ENCODE measurements around the gene USP3.
"Not testable (repeated sequence)": the region's sequence is repeated elsewhere in the genome, so short reads cannot be mapped to it uniquely, and the experiment has no call there.

The USP3 gene

DNA sequence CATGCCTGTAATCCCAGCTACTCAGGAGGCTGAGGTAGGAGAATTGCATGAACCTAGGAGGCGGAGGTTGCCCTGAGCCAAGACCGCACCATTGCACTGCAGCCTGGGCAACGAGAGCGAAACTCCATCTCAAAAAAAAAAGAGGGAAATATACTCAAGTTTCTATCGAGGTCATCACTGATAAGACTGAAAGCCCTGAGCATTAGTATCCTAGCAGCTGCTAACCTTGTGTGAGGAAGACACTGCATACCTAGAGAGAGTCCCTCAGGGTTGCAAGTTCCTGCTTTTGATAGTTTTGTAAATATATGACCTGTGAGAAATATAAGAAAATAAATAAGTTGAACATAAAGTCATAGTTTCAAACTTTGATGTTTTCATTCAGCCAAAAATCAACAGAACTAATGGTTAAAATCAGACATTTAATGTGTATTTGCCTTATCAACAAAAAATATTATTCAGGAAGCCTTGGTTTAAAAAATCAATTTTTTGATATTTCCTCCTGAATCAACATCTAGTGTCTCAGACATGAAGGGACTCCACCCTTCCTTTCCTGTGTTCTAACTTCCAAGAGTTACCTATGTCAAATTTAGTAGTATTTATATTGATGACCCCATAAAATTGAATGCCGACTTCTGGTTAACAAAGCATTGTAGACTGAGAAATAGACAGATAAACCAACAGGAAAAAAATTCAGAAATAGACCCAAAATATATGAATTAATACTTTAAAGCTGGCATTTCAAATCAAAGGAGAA, 19.8 kb upstream of the USP3 start:
- no peak overlapping the region for H3K9ac ChIP-seq (ENCODE audit: low read depth, low read length)
- no peaks in the 10 kb centered on the region for H3K9me3 ChIP-seq (ENCODE audit: control insufficient read depth, insufficient read depth, low read length)
- no peaks in the 10 kb centered on the region for H3K36me3 ChIP-seq (ENCODE audit: insufficient read depth, low read length)
- peaks cover 32% of the 10 kb centered on the region for H3K4me1 ChIP-seq (ENCODE audit: insufficient read depth, low read length)

DNA sequence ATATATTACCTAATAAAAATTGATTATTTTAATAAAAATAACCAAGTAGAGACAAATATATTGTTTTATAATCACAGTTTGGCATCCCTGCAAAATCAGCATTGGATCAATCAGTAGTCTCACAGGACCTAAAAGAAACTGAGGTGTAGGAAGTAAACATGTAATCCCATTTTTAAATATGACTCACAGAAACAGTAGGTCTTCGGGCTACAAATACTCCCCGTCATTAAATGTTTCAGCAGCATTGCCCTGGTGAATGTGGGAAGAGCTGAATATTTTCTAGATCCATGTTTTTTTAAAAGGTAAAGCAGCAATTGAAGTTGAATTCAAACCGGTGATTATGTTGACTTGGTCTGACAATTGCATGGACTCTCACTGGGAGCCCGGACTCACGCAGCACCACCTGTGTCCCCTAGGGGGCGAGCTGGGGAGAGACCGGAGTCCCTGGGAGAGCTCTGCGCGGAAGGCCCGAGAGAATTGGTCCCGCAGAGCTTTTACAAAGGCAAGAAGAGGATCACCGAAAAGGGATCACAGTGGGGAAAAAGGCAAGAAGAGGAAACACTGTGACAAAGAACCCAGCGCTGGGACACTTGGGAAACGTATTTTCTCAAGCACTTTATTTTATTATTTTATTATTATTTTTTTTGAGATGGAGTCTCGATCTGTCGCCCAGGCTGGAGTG, 17.2 kb upstream of the USP3 start:
- H3K9ac ChIP-seq (ENCODE audit: low read depth, low read length) = no peak overlapping the region
- no peaks in the 10 kb centered on the region for H3K36me3 ChIP-seq (ENCODE audit: insufficient read depth, low read length)
- peaks cover 16% of the 10 kb centered on the region for H3K4me1 ChIP-seq (ENCODE audit: insufficient read depth, low read length)
- no peaks in the 10 kb centered on the region for H3K9me3 ChIP-seq (ENCODE audit: control insufficient read depth, insufficient read depth, low read length)

- H3K9ac ChIP-seq (ENCODE audit: low read depth, low read length); H3K36me3 ChIP-seq (ENCODE audit: insufficient read depth, low read length); H3K9me3 ChIP-seq (ENCODE audit: control insufficient read depth, insufficient read depth, low read length): not testable (repeated sequence)
- H3K4me1 ChIP-seq (ENCODE audit: insufficient read depth, low read length) = peaks cover 15% of the 10 kb centered on the region
Measured at GRCh38 chr15:63487758-63488397, 16.5 kb upstream of the USP3 start.

DNA sequence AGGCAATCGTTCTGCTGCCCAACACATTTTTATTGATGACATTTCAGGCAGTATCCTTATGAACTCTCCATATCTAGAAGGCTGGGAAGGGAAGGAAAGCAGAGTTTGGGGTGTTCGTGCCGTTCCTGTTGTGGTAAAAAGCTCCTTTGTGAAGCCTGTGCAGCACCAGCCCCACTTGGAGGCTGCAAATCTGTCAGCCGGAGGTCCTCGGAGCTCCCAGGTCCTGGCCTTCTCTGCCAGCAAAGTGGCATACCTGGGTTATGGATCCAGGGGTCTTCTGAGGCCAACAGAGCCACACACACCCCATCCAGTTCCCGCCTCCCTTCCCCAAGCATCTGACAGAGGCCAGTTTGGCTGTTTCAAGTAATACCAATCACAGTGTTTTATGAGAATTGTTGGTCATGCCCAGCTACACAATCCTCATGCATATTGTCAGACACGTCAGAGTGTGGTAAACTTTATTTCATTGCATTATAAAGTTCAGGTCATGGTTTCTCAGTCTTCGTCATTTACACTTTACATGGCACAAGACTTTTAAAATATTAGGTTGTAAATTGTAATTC, 15.9 kb upstream of the USP3 start:
- peaks cover 11% of the 10 kb centered on the region for H3K4me1 ChIP-seq (ENCODE audit: insufficient read depth, low read length)
- H3K36me3 ChIP-seq (ENCODE audit: insufficient read depth, low read length) = no peaks in the 10 kb centered on the region
- no peak overlapping the region for H3K9ac ChIP-seq (ENCODE audit: low read depth, low read length)
- H3K9me3 ChIP-seq (ENCODE audit: control insufficient read depth, insufficient read depth, low read length) = no peaks in the 10 kb centered on the region

DNA sequence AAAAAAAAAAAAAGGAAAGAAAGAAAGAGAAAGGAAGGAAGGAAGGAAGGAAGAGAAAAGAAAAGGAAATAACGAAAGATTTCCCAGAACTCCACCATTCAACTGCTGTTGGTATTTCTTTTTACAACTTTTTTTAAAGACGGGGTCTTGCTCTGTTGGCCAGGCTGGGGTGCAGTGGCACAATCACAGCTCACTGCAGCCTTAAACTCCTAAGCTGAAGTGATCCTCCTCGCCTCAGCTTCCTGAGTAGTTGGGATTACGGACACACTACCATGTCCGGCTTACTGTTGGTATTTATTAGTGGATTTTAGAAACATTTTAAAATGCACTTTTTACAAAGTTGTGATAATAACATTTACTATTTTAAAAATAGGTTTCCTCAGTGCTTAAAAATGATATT, 15.0 kb upstream of the USP3 start:
- H3K9me3 ChIP-seq (ENCODE audit: control insufficient read depth, insufficient read depth, low read length) = no peaks in the 10 kb centered on the region
- H3K36me3 ChIP-seq (ENCODE audit: insufficient read depth, low read length) = no peaks in the 10 kb centered on the region
- H3K9ac ChIP-seq (ENCODE audit: low read depth, low read length) = no peak overlapping the region
- peaks cover 6% of the 10 kb centered on the region for H3K4me1 ChIP-seq (ENCODE audit: insufficient read depth, low read length)

GRCh38 chr15:63490345-63491034, 13.9 kb upstream of the USP3 start:
- Histone ChIP-seq H3K9ac (ENCODE audit: low read depth, low read length) (no peak overlapping the region), H3K9me3 (ENCODE audit: control insufficient read depth, insufficient read depth, low read length) (no peaks in the 10 kb centered on the region), H3K4me1 (ENCODE audit: insufficient read depth, low read length) (peaks cover 15% of the 10 kb centered on the region), H3K36me3 (ENCODE audit: insufficient read depth, low read length) (no peaks in the 10 kb centered on the region)

DNA sequence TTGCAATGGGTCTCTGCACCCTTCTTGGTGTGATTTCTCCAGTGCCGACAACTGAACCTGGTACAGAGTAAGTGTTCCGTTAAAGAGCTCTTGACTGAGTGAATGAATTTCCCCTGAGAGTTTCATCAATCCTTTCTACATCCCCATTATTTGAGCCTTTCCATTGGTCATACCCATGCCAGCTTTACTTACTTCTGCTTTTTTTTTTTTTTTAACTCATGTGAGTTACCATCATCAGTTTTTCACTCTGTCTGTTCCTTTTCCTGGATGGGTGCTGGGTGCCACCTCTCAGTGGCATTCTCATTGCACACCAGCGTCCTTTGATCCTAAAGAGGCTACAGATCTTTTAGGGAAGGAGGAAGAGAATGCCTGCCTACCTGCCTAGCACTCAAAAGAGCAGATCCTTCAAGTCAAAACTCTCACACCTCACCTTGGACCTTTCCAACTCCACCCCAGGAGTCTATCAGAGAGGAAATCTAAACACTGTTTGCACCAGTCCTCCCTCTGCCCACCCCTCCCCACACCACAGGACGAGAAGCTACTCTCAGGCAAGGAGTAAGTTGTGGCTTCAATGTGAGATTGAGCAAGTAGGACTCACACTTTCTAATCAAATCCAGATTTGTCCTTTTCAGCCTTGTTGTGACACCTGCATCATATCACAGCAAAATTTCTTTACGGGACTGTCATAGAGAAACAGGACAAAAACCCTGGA, 13.1 kb upstream of the USP3 start:
- Histone ChIP-seq H3K4me1 (ENCODE audit: insufficient read depth, low read length) (peaks cover 19% of the 10 kb centered on the region), H3K9me3 (ENCODE audit: control insufficient read depth, insufficient read depth, low read length) (no peaks in the 10 kb centered on the region), H3K36me3 (ENCODE audit: insufficient read depth, low read length) (no peaks in the 10 kb centered on the region), H3K9ac (ENCODE audit: low read depth, low read length) (no peak overlapping the region)

DNA sequence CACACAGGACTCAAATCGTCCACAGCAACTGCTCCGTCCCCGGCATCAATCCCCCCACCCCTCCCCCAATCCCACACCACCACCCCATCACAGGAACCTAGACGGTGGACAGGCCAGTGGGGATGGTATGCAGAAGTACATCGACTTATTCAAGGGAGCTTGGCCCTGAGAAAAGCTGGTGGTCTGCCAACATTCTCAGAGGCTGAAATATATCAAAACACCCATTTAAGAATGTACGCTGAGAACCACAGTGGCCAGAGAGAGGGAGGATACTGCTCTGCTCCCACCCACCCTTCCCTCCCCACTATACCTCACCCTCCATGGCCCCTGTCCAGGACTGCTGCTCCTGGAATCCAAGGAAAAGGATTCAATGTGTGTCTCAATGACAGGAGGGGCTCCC, 12.4 kb upstream of the USP3 start:
- Histone ChIP-seq H3K36me3 (ENCODE audit: insufficient read depth, low read length) (no peaks in the 10 kb centered on the region), H3K9me3 (ENCODE audit: control insufficient read depth, insufficient read depth, low read length) (no peaks in the 10 kb centered on the region), H3K9ac (ENCODE audit: low read depth, low read length) (no peak overlapping the region), H3K4me1 (ENCODE audit: insufficient read depth, low read length) (peaks cover 19% of the 10 kb centered on the region)

GRCh38 chr15:63492541-63493077, 11.8 kb upstream of the USP3 start:
- H3K9ac ChIP-seq (ENCODE audit: low read depth, low read length) = no peak overlapping the region
- H3K4me1 ChIP-seq (ENCODE audit: insufficient read depth, low read length) = peaks cover 17% of the 10 kb centered on the region
- no peaks in the 10 kb centered on the region for H3K36me3 ChIP-seq (ENCODE audit: insufficient read depth, low read length)
- no peaks in the 10 kb centered on the region for H3K9me3 ChIP-seq (ENCODE audit: control insufficient read depth, insufficient read depth, low read length)

- H3K4me1 ChIP-seq (ENCODE audit: insufficient read depth, low read length) = peaks cover 17% of the 10 kb centered on the region
- no peaks in the 10 kb centered on the region for H3K36me3 ChIP-seq (ENCODE audit: insufficient read depth, low read length)
- H3K9ac ChIP-seq (ENCODE audit: low read depth, low read length) = no peak overlapping the region
- no peaks in the 10 kb centered on the region for H3K9me3 ChIP-seq (ENCODE audit: control insufficient read depth, insufficient read depth, low read length)
Measured at GRCh38 chr15:63493436-63493835, 11.0 kb upstream of the USP3 start.

DNA sequence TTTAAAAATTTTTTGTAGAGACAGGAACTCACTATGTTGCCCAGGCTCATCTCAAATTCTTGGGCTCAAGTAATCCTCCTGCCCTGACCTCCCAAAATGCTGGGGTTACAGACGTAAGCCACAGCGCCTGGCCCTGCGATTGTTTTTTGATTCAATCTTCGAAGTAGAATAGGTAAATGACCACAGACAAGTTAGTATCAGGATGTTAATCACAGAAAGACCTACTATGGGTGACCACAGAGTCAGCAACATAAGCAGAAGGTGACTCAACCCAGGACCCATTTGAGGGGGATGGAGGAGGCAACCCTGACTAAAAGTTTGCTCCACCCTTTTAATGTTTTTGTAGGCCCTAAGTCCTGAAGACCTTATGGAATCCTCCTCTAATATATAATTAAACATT, 10.0 kb upstream of the USP3 start:
- Histone ChIP-seq H3K36me3 (ENCODE audit: insufficient read depth, low read length) (no peaks in the 10 kb centered on the region), H3K9me3 (ENCODE audit: control insufficient read depth, insufficient read depth, low read length) (no peaks in the 10 kb centered on the region), H3K4me1 (ENCODE audit: insufficient read depth, low read length) (peaks cover 17% of the 10 kb centered on the region), H3K9ac (ENCODE audit: low read depth, low read length) (no peak overlapping the region)

GRCh38 chr15:63495343-63495742, 9.1 kb upstream of the USP3 start:
- H3K4me1 ChIP-seq (ENCODE audit: insufficient read depth, low read length) = peaks cover 17% of the 10 kb centered on the region
- H3K9me3 ChIP-seq (ENCODE audit: control insufficient read depth, insufficient read depth, low read length) = no peaks in the 10 kb centered on the region
- H3K9ac ChIP-seq (ENCODE audit: low read depth, low read length) = no peak overlapping the region
- H3K36me3 ChIP-seq (ENCODE audit: insufficient read depth, low read length) = no peaks in the 10 kb centered on the region

GRCh38 chr15:63495780-63496488, 8.5 kb upstream of the USP3 start:
- Histone ChIP-seq H3K4me1 (ENCODE audit: insufficient read depth, low read length) (peaks cover 22% of the 10 kb centered on the region), H3K9me3 (ENCODE audit: control insufficient read depth, insufficient read depth, low read length) (no peaks in the 10 kb centered on the region), H3K36me3 (ENCODE audit: insufficient read depth, low read length) (no peaks in the 10 kb centered on the region), H3K9ac (ENCODE audit: low read depth, low read length) (no peak overlapping the region)

All from ES-I3 (cell line).